H9 (cell line): Measurements from ENCODE around the gene MAML3. TPM values are rescaled to one million over a fixed set of nuclear protein-coding genes. Genes with fewer than 3 reads are reported as not detected.

Source experiments
- DNase-seq: peaks from one replicate; pipeline ENCODE4 v3.0.0-alpha.2; 2017
- H2AFZ ChIP-seq: one replicate; pipeline ENCODE4 v1.6.1; 2013; ENCODE audit warnings: mild to moderate bottlenecking, low read length, control low read depth, moderate library complexity
- H2AK5ac ChIP-seq: 2 replicates; pipeline ENCODE4 v1.6.1; 2013; ENCODE audit warnings: low read length, control low read depth, mixed read lengths; ENCODE audit not compliant: insufficient read length
- H2BK120ac ChIP-seq: one replicate; pipeline ENCODE4 v1.6.1; 2013; ENCODE audit warnings: low read depth, mild to moderate bottlenecking, low read length, control low read depth, inconsistent platforms; ENCODE audit not compliant: poor library complexity, severe bottlenecking
- H2BK12ac ChIP-seq: 2 replicates; pipeline ENCODE4 v1.6.1; 2013; ENCODE audit warnings: low read length, control low read depth, mixed read lengths, low read depth; ENCODE audit not compliant: insufficient read length
- H2BK15ac ChIP-seq: 2 replicates; pipeline ENCODE4 v1.6.1; 2013; ENCODE audit warnings: low read depth, low read length, control low read depth
- H2BK20ac ChIP-seq: one replicate; pipeline ENCODE4 v1.6.1; 2013; ENCODE audit warnings: low read depth, mild to moderate bottlenecking, low read length, control low read depth, inconsistent platforms; ENCODE audit not compliant: poor library complexity, severe bottlenecking
- H2BK5ac ChIP-seq: 2 replicates; pipeline ENCODE4 v1.6.1; 2013; ENCODE audit warnings: low read length, control low read depth, mixed read lengths; ENCODE audit not compliant: insufficient read length
- H3K14ac ChIP-seq: 2 replicates; pipeline ENCODE4 v1.6.1; 2013; ENCODE audit warnings: low read length, control low read depth; ENCODE audit not compliant: insufficient read depth
- H3K18ac ChIP-seq: 2 replicates; pipeline ENCODE4 v1.6.1; 2013; ENCODE audit warnings: low read depth, mild to moderate bottlenecking, mixed read lengths, low read length, control low read depth; ENCODE audit not compliant: insufficient read length
- H3K23ac ChIP-seq: 2 replicates; pipeline ENCODE4 v1.6.1; 2013; ENCODE audit warnings: low read length, control low read depth, mixed read lengths, low read depth; ENCODE audit not compliant: insufficient read length
- H3K23me2 ChIP-seq: 2 replicates; pipeline ENCODE4 v1.6.1; 2013; ENCODE audit warnings: low read depth, mild to moderate bottlenecking, mixed read lengths, low read length, control low read depth; ENCODE audit not compliant: insufficient read length, poor library complexity, severe bottlenecking
- H3K27ac ChIP-seq: 2 replicates; pipeline ENCODE4 v1.5.1; 2013; ENCODE audit warnings: low read length, control low read depth, mixed read lengths, low read depth; ENCODE audit not compliant: insufficient read length
- H3K27me3 ChIP-seq: 2 replicates; pipeline ENCODE4 v1.6.1; 2013; ENCODE audit warnings: low read length, control low read depth, inconsistent platforms; ENCODE audit not compliant: insufficient read depth
- H3K4ac ChIP-seq: 2 replicates; pipeline ENCODE4 v1.6.1; 2013; ENCODE audit warnings: low read depth, mild to moderate bottlenecking, control low read depth, inconsistent platforms, low read length, moderate library complexity
- H3K4me1 ChIP-seq: 2 replicates; pipeline ENCODE4 v1.6.1; 2013; ENCODE audit warnings: low read length, control low read depth, inconsistent platforms; ENCODE audit not compliant: insufficient read depth
- H3K4me2 ChIP-seq: 2 replicates; pipeline ENCODE4 v1.6.1; 2013; ENCODE audit warnings: low read length, control low read depth, mixed read lengths; ENCODE audit not compliant: insufficient read length, insufficient read depth
- H3K56ac ChIP-seq: 2 replicates; pipeline ENCODE4 v1.6.1; 2013; ENCODE audit warnings: low read depth, mild to moderate bottlenecking, mixed read lengths, low read length, control low read depth; ENCODE audit not compliant: insufficient read length
- H3K79me1 ChIP-seq: 2 replicates; pipeline ENCODE4 v1.6.1; 2013; ENCODE audit warnings: low read depth, mild to moderate bottlenecking, moderate library complexity, low read length, control low read depth, inconsistent platforms; ENCODE audit not compliant: insufficient read depth, poor library complexity, severe bottlenecking
- H3K79me2 ChIP-seq: 2 replicates; pipeline ENCODE4 v1.6.1; 2013; ENCODE audit warnings: low read length, control low read depth, inconsistent platforms; ENCODE audit not compliant: insufficient read depth
- H3K9ac ChIP-seq: 2 replicates; pipeline ENCODE4 v1.6.1; 2013; ENCODE audit warnings: low read length, control low read depth, mixed read lengths; ENCODE audit not compliant: insufficient read length; ENCODE audit errors: extremely low read depth
- H3K9me3 ChIP-seq: one replicate; pipeline ENCODE4 v1.6.1; 2013; ENCODE audit warnings: low read depth, low read length, inconsistent platforms; ENCODE audit not compliant: control insufficient read depth
- H3T11ph ChIP-seq: one replicate; pipeline ENCODE4 v1.6.1; 2013; ENCODE audit warnings: mild to moderate bottlenecking, low read length, control low read depth, inconsistent platforms
- H4K20me1 ChIP-seq: one replicate; pipeline ENCODE4 v1.6.1; 2013; ENCODE audit not compliant: control insufficient read depth, insufficient read length, insufficient read depth
- H4K5ac ChIP-seq: 2 replicates; pipeline ENCODE4 v1.6.1; 2013; ENCODE audit warnings: low read depth, mild to moderate bottlenecking, mixed read lengths, low read length, control low read depth; ENCODE audit not compliant: insufficient read length
- H4K8ac ChIP-seq: replicated peaks from 2 replicates; pipeline ENCODE4 v1.6.1; 2013; ENCODE audit warnings: low read length, control low read depth, mixed read lengths, low read depth; ENCODE audit not compliant: insufficient read length
- H4K91ac ChIP-seq: 2 replicates; pipeline ENCODE4 v1.6.1; 2013; ENCODE audit warnings: low read depth, mild to moderate bottlenecking, moderate library complexity, mixed read lengths, low read length, control low read depth; ENCODE audit not compliant: insufficient read length
- H3K27ac Mint-ChIP-seq, 3 experiments: 2 replicates in 2 of 3; 3 replicates in 1 of 3; pipeline ENCODE4 v1.8.0; 2020 to 2021; ENCODE audit warnings: mixed read lengths in 3 of 3, mild to moderate bottlenecking in 1 of 3, moderate library complexity in 1 of 3
- H3K27me3 Mint-ChIP-seq: 2 replicates; pipeline ENCODE4 v1.8.0; 2021; ENCODE audit warnings: low read depth, mild to moderate bottlenecking, moderate library complexity, mixed read lengths
- H3K36me3 Mint-ChIP-seq, 3 experiments: 2 replicates in 2 of 3; 3 replicates in 1 of 3; pipeline ENCODE4 v1.8.0; 2020 to 2021; ENCODE audit warnings: low read depth in 3 of 3, mixed read lengths in 3 of 3; ENCODE audit not compliant: insufficient read depth in 1 of 3
- H3K4me1 Mint-ChIP-seq, 2 experiments: 2 replicates each; pipeline ENCODE4 v1.8.0; 2020; ENCODE audit warnings: mixed read lengths in 2 of 2
- H3K4me3 Mint-ChIP-seq, 2 experiments: 2 replicates in 1 of 2; 3 replicates in 1 of 2; pipeline ENCODE4 v1.8.0; 2020 to 2021; ENCODE audit warnings: mild to moderate bottlenecking in 2 of 2, mixed read lengths in 2 of 2, moderate library complexity in 1 of 2
- H3K9me3 Mint-ChIP-seq, 2 experiments: 2 replicates in 1 of 2; 3 replicates in 1 of 2; pipeline ENCODE4 v1.8.0; 2020; ENCODE audit warnings: mild to moderate bottlenecking in 2 of 2, mixed read lengths in 2 of 2, moderate library complexity in 1 of 2
- CTCF ChIP-seq: fragments of 200-600 bp; sonication (generic); conservative IDR thresholded peaks from 3 replicates; pipeline ENCODE4 v1.8.0; 2021; ENCODE audit warnings: antibody characterized with exemption, mild to moderate bottlenecking
- WGBS: extraction: QIAGEN DNeasy Blood & Tissue Kit; methylation state at CpG from one replicate; pipeline ENCODE4 v1.1.7; 2013; ENCODE audit warnings: missing lambda C conversion rate, low lambda C conversion rate, mixed read lengths; ENCODE audit not compliant: insufficient read length; ENCODE audit errors: extremely low coverage; 5-methylcytosine and 5-hydroxymethylcytosine counted together
- total RNA-seq: library from RNA; stranded (reverse); gene quantifications from 2 replicates; pipeline ENCODE4 v1.2.1, GENCODE V29; 2021

Gene MAML3
- total RNA-seq, 1 experiment from 2014 or later = 3.9 TPM

GRCh38 chr4:139959396-139959795 lies 194.6 kb downstream of the MAML3 start:
- no peaks in the 10 kb centered on the region for H4K20me1 ChIP-seq
- no peak overlapping the region for H4K91ac ChIP-seq
- no peak overlapping the region for H4K8ac ChIP-seq
- peaks cover 19 to 31% of the 10 kb centered on the region in 2 experiments for H3K4me1 Mint-ChIP-seq
- no peak overlapping the region for H3K4ac ChIP-seq
- H3K9me3 Mint-ChIP-seq = no peaks in the 10 kb centered on the region; a peak in 1 of 5 replicates
- no peaks in the 10 kb centered on the region for H3K27me3 ChIP-seq
- H3K27ac Mint-ChIP-seq = no peak overlapping the region
- peaks cover 5% of the 10 kb centered on the region for H3K27me3 Mint-ChIP-seq
- H3K4me3 Mint-ChIP-seq = no peak overlapping the region
- no peak overlapping the region for H2BK5ac ChIP-seq
- TF ChIP-seq CTCF = no peak
- no peak overlapping the region for H3K18ac ChIP-seq
- H2BK12ac ChIP-seq = no peak overlapping the region
- H3K14ac ChIP-seq = no peak overlapping the region
- H2BK20ac ChIP-seq = no peak overlapping the region
- no peak overlapping the region for H2BK120ac ChIP-seq
- H3K4me2 ChIP-seq = no peak overlapping the region
- H2BK15ac ChIP-seq = no peak overlapping the region
- no peak overlapping the region for H2AFZ ChIP-seq
- no peak overlapping the region for H3K9ac ChIP-seq
- no peaks in the 10 kb centered on the region for H3K36me3 Mint-ChIP-seq
- no CpG with 5 or more reads among the region's 4 CpGs for WGBS
- H4K5ac ChIP-seq = no peak overlapping the region
- no peaks in the 10 kb centered on the region for H3K23me2 ChIP-seq
- no peak for DNase-seq
- H3K4me1 ChIP-seq = no peaks in the 10 kb centered on the region
- H3K79me2 ChIP-seq = no peaks in the 10 kb centered on the region
- H3K79me1 ChIP-seq = no peaks in the 10 kb centered on the region
- no peaks in the 10 kb centered on the region for H3K9me3 ChIP-seq
- no peak overlapping the region for H3K23ac ChIP-seq
- no peak overlapping the region for H2AK5ac ChIP-seq
- H3T11ph ChIP-seq = no peak overlapping the region
- H3K27ac ChIP-seq = no peak overlapping the region
- H3K56ac ChIP-seq = no peak overlapping the region
